Erythroblast (primary cell): ENCODE results near the gene AXIN2.

Experiments used
- GATA1 ChIP-seq: IDR thresholded peaks from 2 replicates; pipeline ENCODE4 v1.6.1; 2011; ENCODE audit warnings: low read depth, mild to moderate bottlenecking, control low read depth, low read length, moderate library complexity
- POLR2A ChIP-seq: IDR thresholded peaks from 2 replicates; pipeline ENCODE4 v1.6.1; 2011; ENCODE audit warnings: mild to moderate bottlenecking, low read length

- TF ChIP-seq POLR2A (no peak), GATA1 (no peak)
Measured at GRCh38 chr17:65559804-65560627, 1.4 kb downstream of the AXIN2 start.
